ENCODE measurements around the gene TUBB2A. TPM values are rescaled to one million over a fixed set of nuclear protein-coding genes. Genes with fewer than 3 reads are reported as not detected.

Gene TUBB2A
- total RNA-seq, 1 experiment from 2014 or later = 49.9 TPM

DNA sequence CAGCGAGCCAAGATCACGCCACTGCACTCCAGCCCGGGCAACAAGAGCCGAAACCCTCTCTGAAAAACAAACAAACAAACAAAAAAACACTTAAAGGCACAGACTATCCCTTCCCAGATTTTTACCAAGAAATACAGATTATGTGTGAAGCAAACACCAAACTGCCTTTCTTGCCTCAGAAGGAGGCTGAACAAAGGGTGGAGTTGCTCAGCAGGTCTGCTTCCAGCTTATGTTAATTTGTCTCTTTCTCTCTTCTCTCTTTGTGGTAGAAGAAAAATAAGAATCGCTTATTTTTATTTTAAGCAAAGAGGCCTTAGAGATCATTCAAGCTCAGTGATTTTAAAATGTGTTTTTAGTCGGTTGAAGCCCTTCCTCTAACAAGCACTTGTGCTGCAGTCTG is 14.2 kb downstream of the TUBB2A start:
- Histone ChIP-seq H3K4me2 (ENCODE audit: low read length) (no peak overlapping the region), H3K4me3 (replicated peaks in 1 of 2; ENCODE audit: low read depth in 1 of 2, low read length in 2 of 2) (no peak overlapping the region), H3K9me3 (ENCODE audit: control insufficient read depth in 1 of 2, insufficient read depth in 1 of 2, low read depth in 1 of 2, low read length in 2 of 2) (no peaks in the 10 kb centered on the region), H3K27ac (ENCODE audit: low read depth, low read length) (no peak overlapping the region), H3K9me2 (ENCODE audit: insufficient read depth) (no peaks in the 10 kb centered on the region), H3K27me3 (ENCODE audit: insufficient read depth, low read length) (no peaks in the 10 kb centered on the region), H4K20me1 (ENCODE audit: insufficient read depth) (no peaks in the 10 kb centered on the region), H3K9ac (ENCODE audit: low read length) (no peak overlapping the region), H3K79me2 (ENCODE audit: insufficient read depth, low read length) (no peaks in the 10 kb centered on the region), H3K4me1 (ENCODE audit: control insufficient read depth in 1 of 2, insufficient read depth in 2 of 2, low read length in 2 of 2) (no peaks in the 10 kb centered on the region), H2AFZ (ENCODE audit: low read depth, low read length, poor library complexity, severe bottlenecking) (no peak overlapping the region), H3K36me3 (ENCODE audit: control insufficient read depth in 1 of 2, insufficient read depth in 2 of 2, low read length in 2 of 2) (peaks cover 3 to 6% of the 10 kb centered on the region in 2 experiments; a peak in 1 of 4 replicates)
- ChIA-PET CTCF (no interaction called here), POLR2A (no interaction called here), RAD21 (ENCODE audit: low non-redundant PET in 1 of 2, low total read pairs in 2 of 2, uncharacterized antibody in 2 of 2, unreplicated experiment in 2 of 2) (no interaction called here)
- no TSS peak for BruUV-seq (replicated peaks)
- DNase-seq (ENCODE audit: low read depth, low spot score) = no peak
- ATAC-seq = no peak
- intact Hi-C loops (cut with micrococcal nuclease) = no loop called here
- TF ChIP-seq EZH2phosphoT487 (IDR thresholded peaks at IDR 0.05; ENCODE audit: borderline replicate concordance) (no peak), SIN3A (IDR thresholded peaks at IDR 0.05; ENCODE audit: low read depth) (no peak), FOSL1 (IDR thresholded peaks at IDR 0.05; ENCODE audit: low read depth) (no peak), POLR2AphosphoS5 (IDR thresholded peaks at IDR 0.05; ENCODE audit: low read depth, low read length) (no peak), YY1 (IDR thresholded peaks at IDR 0.05; ENCODE audit: extremely low read depth, insufficient replicate concordance, low read depth, low read length) (no peak), EZH2 (IDR thresholded peaks at IDR 0.05) (no peak), CTCF (IDR thresholded peaks at IDR 0.05 in 2 of 3, conservative IDR thresholded peaks at IDR 0.05 in 1 of 3; ENCODE audit: borderline replicate concordance in 1 of 3, insufficient read depth in 1 of 3, low read depth in 2 of 3, low read length in 2 of 3) (no peak), RAD21 (IDR thresholded peaks at IDR 0.05; ENCODE audit: low read depth) (no peak), ELF1 (IDR thresholded peaks at IDR 0.05; ENCODE audit: borderline replicate concordance, low read depth) (no peak), TCF7L2 (IDR thresholded peaks at IDR 0.05; ENCODE audit: borderline replicate concordance, extremely low read depth, insufficient read depth, insufficient read length) (no peak), SP1 (IDR thresholded peaks at IDR 0.05; ENCODE audit: low read depth) (no peak), CEBPB (IDR thresholded peaks at IDR 0.05; ENCODE audit: low read depth) (no peak), ZFX (IDR thresholded peaks at IDR 0.05) (no peak), SRF (IDR thresholded peaks at IDR 0.05; ENCODE audit: low read depth) (no peak), REST (IDR thresholded peaks at IDR 0.05; ENCODE audit: low read depth) (no peak), POLR2A (IDR thresholded peaks at IDR 0.05; ENCODE audit: borderline replicate concordance, extremely low read depth, insufficient read depth, insufficient read length) (no peak), JUND (IDR thresholded peaks at IDR 0.05) (no peak)
- TF ChIP-seq, protein P1, sequence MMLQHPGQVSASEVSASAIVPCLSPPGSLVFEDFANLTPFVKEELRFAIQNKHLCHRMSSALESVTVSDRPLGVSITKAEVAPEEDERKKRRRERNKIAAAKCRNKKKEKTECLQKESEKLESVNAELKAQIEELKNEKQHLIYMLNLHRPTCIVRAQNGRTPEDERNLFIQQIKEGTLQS (IDR thresholded peaks at IDR 0.05) = no peak
- TF ChIP-seq, protein P2, sequence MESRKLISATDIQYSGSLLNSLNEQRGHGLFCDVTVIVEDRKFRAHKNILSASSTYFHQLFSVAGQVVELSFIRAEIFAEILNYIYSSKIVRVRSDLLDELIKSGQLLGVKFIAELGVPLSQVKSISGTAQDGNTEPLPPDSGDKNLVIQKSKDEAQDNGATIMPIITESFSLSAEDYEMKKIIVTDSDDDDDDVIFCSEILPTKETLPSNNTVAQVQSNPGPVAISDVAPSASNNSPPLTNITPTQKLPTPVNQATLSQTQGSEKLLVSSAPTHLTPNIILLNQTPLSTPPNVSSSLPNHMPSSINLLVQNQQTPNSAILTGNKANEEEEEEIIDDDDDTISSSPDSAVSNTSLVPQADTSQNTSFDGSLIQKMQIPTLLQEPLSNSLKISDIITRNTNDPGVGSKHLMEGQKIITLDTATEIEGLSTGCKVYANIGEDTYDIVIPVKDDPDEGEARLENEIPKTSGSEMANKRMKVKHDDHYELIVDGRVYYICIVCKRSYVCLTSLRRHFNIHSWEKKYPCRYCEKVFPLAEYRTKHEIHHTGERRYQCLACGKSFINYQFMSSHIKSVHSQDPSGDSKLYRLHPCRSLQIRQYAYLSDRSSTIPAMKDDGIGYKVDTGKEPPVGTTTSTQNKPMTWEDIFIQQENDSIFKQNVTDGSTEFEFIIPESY (IDR thresholded peaks at IDR 0.05; ENCODE audit: extremely low read depth, insufficient replicate concordance, low read length) = no peak
